ENCODE measurements around the gene EIF2AK2. TPM values are rescaled to one million over a fixed set of nuclear protein-coding genes. Genes with fewer than 3 reads are reported as not detected.

EIF2AK2 gene
- total RNA-seq, result 18.3 and 25.8 TPM in 2 replicates

GRCh38 chr2:37156857-37157714 is at the start of gene EIF2AK2:
TSS of gene EIF2AK2 (minus strand) at chr2:37156980. CDS start at chr2:37147806, 9,174 bp downstream.

GRCh38 chr2:37196320-37197195 is 39.8 kb upstream of the EIF2AK2 start, which contains the start of gene CEBPZOS:
TSS of gene CEBPZOS (plus strand) at chr2:37196496. CDS start at chr2:37199705, 3,209 bp downstream.

GRCh38 chr2:37188570-37188969 is 31.8 kb upstream of the EIF2AK2 start, which contains the start of gene SULT6B1:
TSS of gene SULT6B1 (minus strand) at chr2:37188670. CDS start at chr2:37188640, 30 bp downstream.

GRCh38 chr2:37083873-37084794 is 72.6 kb downstream of the EIF2AK2 start, which contains the start of the genes GPATCH11 and HEATR5B:
TSS of gene GPATCH11 (plus strand) at chr2:37084518. CDS start at chr2:37088382, 3,864 bp downstream.
TSS of gene HEATR5B (minus strand) at chr2:37084372. CDS start at chr2:37083414, 958 bp downstream.

Other genes starting within 250 kb of the EIF2AK2 start
- gene STRN, start 190.4 kb downstream of the EIF2AK2 start, total RNA-seq, result 7.8 and 15.4 TPM in 2 replicates
- 8.8 and 15.7 TPM in 2 replicates for gene HEATR5B, start 72.6 kb downstream of the EIF2AK2 start, total RNA-seq
- gene GPATCH11, start 72.5 kb downstream of the EIF2AK2 start, total RNA-seq, result 3.8 and 5.3 TPM in 2 replicates
- not detected in 2 replicates for gene SULT6B1, start 31.7 kb upstream of the EIF2AK2 start, total RNA-seq
- gene CEBPZOS, start 39.5 kb upstream of the EIF2AK2 start, total RNA-seq, result 15.2 and 20.4 TPM in 2 replicates
- gene CEBPZ, start 74.6 kb upstream of the EIF2AK2 start, total RNA-seq, result 28.7 and 35.0 TPM in 2 replicates
- 9.0 and 16.8 TPM in 2 replicates for gene NDUFAF7, start 74.7 kb upstream of the EIF2AK2 start, total RNA-seq
- gene PRKD3, start 167.9 kb upstream of the EIF2AK2 start, total RNA-seq, result 35.6 and 58.5 TPM in 2 replicates
- gene QPCT, start 187.7 kb upstream of the EIF2AK2 start, total RNA-seq, result 1.8 and 8.4 TPM in 2 replicates